Measurements from ENCODE around the gene IFNA13. TPM values are rescaled to one million over a fixed set of nuclear protein-coding genes. Genes with fewer than 3 reads are reported as not detected.

IFNA13 gene
- total RNA-seq, 1 donor from 2014 or later, result not detected

GRCh38 chr9:21357479-21358460, 10.1 kb downstream of the IFNA13 start:
- DNase-seq (ENCODE audit: low spot score), result no peak

GRCh38 chr9:21350787-21351186, 17.1 kb downstream of the IFNA13 start, which contains the start of gene IFNA6:
TSS of gene IFNA6 (minus strand) at chr9:21350887. CDS start at chr9:21350887, 0 bp downstream.
- DNase-seq (ENCODE audit: low spot score), result no peak

GRCh38 chr9:21348430-21348970, 19.4 kb downstream of the IFNA13 start:
- DNase-seq (ENCODE audit: low spot score), result no peak

GRCh38 chr9:21340735-21341134, 27.1 kb downstream of the IFNA13 start:
- no peak for DNase-seq (ENCODE audit: low spot score)

- no peak for DNase-seq (ENCODE audit: low spot score)
Measured at GRCh38 chr9:21336457-21336856, 31.4 kb downstream of the IFNA13 start.

GRCh38 chr9:21334701-21335632, 32.9 kb downstream of the IFNA13 start, which contains the start of gene KLHL9:
TSS of gene KLHL9 (minus strand) at chr9:21335404. CDS start at chr9:21334859, 545 bp downstream.
- peak; percentile 97 for DNase-seq (ENCODE audit: low spot score)

- no peak for DNase-seq (ENCODE audit: low spot score)
Measured at GRCh38 chr9:21333226-21333625, 34.6 kb downstream of the IFNA13 start.

- no peak for DNase-seq (ENCODE audit: low spot score)
Measured at GRCh38 chr9:21331676-21332402, 36.0 kb downstream of the IFNA13 start.

- no peak for DNase-seq (ENCODE audit: low spot score)
Measured at GRCh38 chr9:21326526-21327139, 41.2 kb downstream of the IFNA13 start.

GRCh38 chr9:21324047-21324446, 43.8 kb downstream of the IFNA13 start:
- DNase-seq (ENCODE audit: low spot score), result no peak

- DNase-seq (ENCODE audit: low spot score), result no peak
Measured at GRCh38 chr9:21322911-21323461, 44.9 kb downstream of the IFNA13 start.

- DNase-seq (ENCODE audit: low spot score), result no peak
Measured at GRCh38 chr9:21320465-21320864, 47.4 kb downstream of the IFNA13 start.

GRCh38 chr9:21317956-21318923, 49.6 kb downstream of the IFNA13 start:
- DNase-seq (ENCODE audit: low spot score), result no peak

Other genes starting within 250 kb of the IFNA13 start
- not detected for gene IFNW1, start 226.2 kb downstream of the IFNA13 start, total RNA-seq
- not detected for gene IFNA21, start 201.4 kb downstream of the IFNA13 start, total RNA-seq
- gene IFNA4, start 180.5 kb downstream of the IFNA13 start, total RNA-seq, result not detected
- gene IFNA7, start 165.9 kb downstream of the IFNA13 start, total RNA-seq, result not detected
- not detected for gene IFNA10, start 160.9 kb downstream of the IFNA13 start, total RNA-seq
- not detected for gene IFNA16, start 150.7 kb downstream of the IFNA13 start, total RNA-seq
- not detected for gene IFNA17, start 139.8 kb downstream of the IFNA13 start, total RNA-seq
- not detected for gene IFNA14, start 128.1 kb downstream of the IFNA13 start, total RNA-seq
- not detected for gene IFNA5, start 62.7 kb downstream of the IFNA13 start, total RNA-seq
- gene KLHL9, start 32.7 kb downstream of the IFNA13 start, total RNA-seq, result 17.8 TPM
- not detected for gene IFNA6, start 17.2 kb downstream of the IFNA13 start, total RNA-seq
- not detected for gene IFNA2, start 17.3 kb upstream of the IFNA13 start, total RNA-seq
- not detected for gene IFNA8, start 41.1 kb upstream of the IFNA13 start, total RNA-seq
- not detected for gene IFNA1, start 72.4 kb upstream of the IFNA13 start, total RNA-seq
- not detected for gene IFNE, start 114.3 kb upstream of the IFNA13 start, total RNA-seq

Data from mesenteric fat pad (tissue), 1 donor.